GM19035 (cell line): ENCODE data around the gene TUSC1.
"Not testable (repeated sequence)": the region's sequence is repeated elsewhere in the genome, so short reads cannot be mapped to it uniquely, and the experiment has no call there.

Experiments
- ATAC-seq: cut with Tn5 transposase; IDR thresholded peaks from one replicate; pipeline ENCODE4 v1.9.1; 2021; ENCODE audit not compliant: unreplicated experiment

The TUSC1 gene

DNA sequence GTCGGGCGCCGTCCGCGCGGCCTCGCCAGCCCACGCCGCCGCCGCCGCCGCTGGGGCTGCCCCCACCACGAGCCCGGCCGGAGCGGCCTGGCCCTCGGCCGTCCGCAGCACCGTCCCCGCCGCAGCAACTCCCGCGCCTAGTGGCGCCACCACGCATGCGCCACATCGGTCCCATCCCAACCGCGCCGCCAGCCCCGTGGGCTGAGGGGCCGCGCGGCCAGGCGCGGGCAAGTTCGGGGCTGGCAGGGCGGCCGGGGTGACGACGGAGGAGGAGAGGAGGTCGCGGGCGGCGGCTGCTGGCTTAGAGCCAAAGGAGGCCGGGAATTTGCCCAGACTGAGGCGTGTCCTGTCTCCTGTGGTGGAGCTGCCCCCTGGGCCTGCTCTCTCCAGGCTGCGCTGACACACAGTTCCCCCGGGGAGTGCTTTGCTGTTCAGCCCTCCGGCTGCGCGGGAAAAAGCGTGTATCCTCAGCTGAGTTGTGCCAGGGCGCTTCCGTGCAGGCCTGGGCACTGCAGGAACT, at the start of gene TUSC1:
TUSC1 (minus strand) TSS at position 298 of the 520 bp plus-strand sequence; CDS start at position 166, 132 bp downstream.
- peak; percentile 74 for ATAC-seq

DNA sequence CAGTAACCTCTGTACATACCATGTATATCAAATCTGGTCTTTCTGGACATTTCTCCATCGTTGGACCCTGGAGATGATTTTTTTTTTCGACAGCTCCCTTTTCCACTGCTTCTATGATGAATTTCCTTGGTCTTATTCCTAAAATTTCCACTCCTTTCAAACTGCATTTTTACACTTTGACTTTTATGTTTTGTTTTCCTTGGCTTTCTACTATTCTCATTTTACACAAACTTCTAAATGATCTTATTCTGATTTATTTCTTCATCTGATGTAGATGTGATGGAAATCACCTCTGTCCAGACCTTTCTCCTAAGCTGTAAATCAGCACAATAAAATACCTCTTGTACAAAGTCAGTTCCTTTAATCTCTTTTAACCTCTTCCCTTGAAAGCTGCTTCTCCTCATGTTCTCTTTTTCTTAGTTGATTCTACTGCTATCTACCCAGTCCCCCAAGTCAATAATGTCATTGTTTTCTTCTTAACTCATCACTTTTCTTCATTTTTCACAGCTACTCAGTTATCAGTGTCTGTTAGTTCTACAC, 48.7 kb upstream of the TUSC1 start:
- no peak for ATAC-seq

DNA sequence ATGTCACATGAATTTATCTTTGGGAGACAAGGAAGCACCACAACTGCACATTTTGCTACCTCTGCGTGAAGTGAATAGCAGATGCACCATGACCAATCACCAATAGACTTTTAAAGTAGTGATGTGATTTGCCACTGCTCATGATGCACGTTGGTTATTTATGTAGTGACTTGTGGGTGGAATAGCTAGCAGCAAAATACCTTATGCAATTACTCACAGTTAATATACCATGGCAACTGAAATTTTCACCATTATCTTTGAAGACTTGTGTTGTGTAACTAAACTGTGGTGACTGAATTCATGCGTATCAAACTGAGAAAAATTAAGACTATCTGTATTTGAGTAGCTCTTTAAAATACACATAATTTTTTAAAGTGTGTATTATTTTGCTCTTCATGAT, 46.2 kb upstream of the TUSC1 start:
- ATAC-seq, result no peak

DNA sequence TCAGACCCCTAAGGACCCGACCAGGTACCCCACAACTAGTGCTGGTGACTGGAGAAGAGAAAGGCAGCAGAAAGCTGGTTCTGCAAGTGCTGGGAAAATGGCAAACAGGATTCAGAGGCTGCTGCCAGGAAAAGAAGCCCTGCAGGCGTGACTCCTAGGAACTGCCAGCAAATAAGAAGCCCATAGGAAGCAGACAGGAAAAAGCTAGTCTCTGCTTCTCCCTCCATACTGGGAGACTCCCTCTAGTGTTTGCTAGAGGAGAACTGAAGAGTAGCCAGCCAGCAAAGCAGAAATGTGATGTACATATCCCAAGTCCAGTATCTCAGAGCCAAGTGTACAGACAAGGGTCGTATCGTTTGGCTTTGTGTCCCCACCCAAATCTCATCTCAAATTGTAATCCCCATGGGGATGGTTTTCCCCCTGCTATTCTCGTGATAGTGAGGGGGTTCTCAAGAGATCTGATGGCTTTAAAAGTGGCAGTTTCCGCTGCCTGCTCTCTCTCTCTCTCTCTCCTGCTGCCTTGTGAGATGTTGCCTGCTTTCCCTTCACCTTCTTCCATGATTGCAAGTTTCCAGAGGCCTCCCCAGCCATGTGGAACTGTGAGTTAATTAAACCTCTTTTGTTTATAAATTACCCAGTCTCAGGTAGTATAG, 38.1 kb upstream of the TUSC1 start:
- no peak for ATAC-seq

DNA sequence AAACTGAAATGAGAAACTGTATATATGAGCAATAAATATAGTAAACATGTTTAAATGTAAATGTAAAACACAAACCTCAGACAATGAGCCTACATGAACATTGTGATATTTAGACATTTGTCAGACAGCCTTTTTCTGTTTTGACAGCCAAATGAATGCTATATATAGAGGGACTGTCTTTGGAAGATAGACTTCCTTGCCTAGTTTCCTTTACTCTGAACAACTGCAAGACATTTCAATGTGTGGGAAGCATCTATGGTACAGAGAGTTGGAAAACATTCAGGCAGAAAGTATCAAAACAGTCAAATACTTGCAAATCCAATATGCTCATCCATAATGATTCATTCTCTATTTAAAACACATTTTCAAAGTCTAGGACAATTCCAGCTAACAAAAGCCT, 31.7 kb upstream of the TUSC1 start:
- no peak for ATAC-seq

DNA sequence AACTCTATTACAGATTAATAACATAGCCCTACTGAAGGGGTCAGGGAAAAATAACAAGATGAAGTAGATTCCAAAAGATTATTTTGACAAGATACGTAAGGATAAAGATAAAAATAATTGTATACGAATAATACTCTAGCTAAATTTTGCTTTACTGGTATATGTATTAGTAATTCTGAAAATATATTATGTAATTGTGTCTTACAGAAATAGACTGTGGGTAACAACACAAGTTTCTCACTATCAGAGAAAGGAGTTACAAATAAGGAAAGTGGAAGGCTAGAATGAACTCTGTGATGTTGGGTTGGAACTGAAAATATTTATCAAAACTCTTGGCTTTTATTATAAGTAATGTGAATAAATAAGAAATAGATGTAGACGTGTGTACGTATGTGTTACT, 26.6 kb upstream of the TUSC1 start:
- no peak for ATAC-seq

DNA sequence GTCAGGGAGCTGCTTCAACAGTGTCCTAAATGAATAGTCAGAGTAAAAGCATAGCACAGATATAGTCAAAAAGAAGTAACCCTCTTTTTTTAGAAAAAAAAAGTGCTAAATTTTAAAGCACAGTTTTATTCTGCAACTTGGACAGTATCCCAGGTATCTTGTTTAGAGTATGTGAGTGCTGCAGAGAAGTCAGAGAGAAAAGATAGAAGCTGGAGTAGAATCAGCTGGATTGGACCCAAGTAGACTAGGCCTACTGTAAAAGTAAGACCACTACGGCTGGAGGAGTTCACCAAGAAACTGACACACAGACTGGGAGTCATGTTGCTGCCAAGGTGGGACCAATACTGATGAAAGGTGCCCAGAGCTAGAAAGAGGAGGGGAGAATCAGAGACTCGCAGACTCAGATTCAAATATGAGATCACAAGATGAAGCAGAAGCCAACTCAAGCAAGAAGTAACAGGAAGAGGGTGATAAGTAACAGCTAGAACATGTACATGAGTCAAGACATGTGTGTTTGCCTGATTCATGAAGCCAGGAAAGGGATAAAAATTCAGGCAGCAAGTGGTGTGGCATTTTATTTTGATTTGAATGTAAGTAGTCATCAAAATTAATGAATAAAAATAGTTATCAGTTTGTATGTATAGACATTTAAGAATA, 25.6 kb upstream of the TUSC1 start:
- ATAC-seq, result no peak

DNA sequence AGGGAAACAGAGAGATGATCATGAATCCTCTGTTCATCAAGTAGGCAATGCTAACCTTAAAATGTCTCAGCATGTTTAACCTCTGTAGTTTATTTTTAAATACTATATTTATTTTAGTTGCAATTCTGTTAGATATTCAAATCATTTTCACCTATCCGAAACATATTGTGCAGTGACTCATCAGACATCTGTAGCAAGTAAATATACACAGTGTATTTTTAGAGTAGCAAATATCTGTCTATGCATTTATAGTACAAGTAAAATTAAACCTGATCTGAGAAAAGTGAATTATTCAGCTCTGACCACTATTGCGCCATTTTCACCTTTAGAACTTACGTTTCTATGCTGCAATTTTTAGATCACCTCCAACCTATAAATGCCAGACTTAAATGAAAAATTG, 24.3 kb upstream of the TUSC1 start:
- ATAC-seq, result no peak

DNA sequence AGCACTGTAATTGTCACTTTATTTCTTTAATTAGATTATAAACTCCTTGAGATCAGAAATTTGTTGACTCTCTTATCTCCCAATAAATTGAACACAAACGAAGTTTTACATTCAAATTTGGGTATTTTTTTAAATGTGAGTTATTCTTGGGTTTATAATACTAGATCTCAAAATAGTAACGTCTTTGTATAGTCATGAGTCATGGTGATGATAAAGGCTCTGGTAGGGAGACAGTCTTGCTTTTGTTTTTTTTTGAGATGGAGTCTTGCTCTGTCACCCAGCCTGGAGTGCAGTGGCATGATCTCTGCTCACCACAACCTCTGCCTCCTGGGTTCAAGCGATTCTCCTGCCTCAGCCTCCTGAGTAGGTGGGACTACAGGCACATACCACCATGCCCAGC, 22.7 kb upstream of the TUSC1 start:
- ATAC-seq, result not testable (repeated sequence)

DNA sequence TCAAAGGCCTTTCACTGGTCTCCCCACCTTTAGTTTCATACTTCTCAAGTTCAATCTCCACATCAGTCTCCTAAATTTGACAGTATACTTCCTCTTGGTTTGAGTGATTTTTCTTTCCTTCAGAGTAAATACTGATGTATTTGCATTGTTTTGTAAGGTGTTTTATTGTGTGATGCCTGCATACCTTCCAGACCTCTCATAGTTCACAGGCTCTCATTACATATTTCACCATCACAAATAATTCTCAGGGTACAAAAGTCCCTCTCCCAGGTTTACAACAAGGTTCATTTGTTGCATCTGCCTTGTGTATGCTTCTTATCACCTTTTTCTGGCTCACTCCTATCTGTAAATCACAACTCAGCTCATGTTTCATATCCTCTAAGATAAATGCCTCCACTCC, 22.2 kb upstream of the TUSC1 start:
- ATAC-seq, result no peak

DNA sequence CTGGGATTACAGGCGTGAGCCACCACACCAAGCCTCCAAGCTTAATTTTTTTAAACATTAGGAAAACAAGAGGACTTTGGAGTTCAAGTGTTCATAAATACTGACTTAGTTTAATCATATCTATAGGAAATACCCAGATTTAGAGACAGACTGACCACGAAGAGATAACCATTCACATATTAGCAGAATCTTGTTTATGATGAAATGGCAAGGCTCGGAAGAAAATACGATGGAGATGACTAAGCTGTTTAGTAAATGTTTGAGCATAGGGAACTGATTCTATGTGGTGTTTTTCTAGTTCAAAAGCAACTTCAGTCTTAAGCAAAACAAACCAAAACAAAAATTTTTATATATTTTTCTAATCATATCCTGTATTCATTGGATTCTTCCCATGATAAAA, 13.5 kb upstream of the TUSC1 start:
- ATAC-seq, result no peak

DNA sequence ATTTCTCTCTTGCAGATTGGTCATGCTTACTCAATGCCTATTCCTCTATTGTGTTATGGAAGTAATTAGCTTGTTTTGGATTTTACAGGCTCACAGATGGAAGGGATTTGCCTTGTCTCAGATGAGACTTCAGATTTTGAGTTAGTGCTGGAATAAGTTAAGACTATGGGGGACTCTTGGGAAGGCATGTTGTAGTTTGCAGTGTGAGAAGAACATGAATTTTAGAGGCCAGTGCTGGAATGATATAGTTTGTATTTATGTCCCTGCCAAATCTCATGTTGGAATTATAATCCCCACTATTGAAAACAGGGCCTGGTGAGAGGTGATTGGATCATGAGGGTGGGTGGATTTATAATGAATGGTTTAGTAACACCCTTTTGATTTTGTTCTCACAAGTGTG, 6.1 kb upstream of the TUSC1 start:
- ATAC-seq, result no peak

DNA sequence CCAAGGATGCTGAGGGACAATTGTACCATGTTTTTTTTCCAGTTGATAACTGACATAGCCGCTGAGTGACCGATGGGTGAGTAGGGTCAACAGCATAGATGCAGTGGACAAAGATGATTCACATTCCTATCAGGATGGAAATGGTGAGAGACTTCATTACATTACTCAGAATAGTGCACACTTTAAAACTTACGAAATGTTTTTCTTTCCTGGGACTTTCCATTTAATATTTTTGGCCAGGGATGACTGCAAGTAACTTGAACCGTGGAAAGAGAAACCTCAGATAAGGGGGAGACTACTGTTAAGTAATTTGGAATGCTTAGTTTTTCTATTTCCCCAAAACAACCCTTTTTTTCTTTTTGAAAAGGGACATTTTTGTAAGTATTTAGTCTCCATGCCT, 3.0 kb upstream of the TUSC1 start:
- ATAC-seq, result no peak

DNA sequence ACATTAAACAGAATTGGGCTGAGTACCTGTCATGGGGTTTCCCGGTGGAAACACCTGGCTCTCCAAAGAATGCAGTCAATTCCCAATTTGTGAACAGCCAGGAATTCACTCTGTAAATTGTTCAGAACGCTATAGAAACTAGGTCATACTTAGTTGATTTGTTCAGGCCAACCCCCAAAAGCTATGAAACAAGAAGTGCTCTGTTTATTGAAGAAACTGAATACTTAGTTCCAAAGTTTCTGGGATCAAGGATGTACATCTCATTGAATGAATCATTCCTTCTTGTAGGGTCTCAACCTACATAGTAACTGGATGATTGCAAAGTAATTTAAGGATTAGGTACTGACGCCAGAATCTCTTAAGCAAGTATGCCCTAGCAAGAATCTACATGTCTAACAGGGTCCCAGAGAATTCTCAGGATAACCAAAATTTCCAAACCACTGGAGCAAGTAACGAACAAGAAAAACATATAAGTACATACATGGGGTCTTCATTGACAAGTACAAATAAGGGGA, 659 bp upstream of the TUSC1 start:
- no peak for ATAC-seq

DNA sequence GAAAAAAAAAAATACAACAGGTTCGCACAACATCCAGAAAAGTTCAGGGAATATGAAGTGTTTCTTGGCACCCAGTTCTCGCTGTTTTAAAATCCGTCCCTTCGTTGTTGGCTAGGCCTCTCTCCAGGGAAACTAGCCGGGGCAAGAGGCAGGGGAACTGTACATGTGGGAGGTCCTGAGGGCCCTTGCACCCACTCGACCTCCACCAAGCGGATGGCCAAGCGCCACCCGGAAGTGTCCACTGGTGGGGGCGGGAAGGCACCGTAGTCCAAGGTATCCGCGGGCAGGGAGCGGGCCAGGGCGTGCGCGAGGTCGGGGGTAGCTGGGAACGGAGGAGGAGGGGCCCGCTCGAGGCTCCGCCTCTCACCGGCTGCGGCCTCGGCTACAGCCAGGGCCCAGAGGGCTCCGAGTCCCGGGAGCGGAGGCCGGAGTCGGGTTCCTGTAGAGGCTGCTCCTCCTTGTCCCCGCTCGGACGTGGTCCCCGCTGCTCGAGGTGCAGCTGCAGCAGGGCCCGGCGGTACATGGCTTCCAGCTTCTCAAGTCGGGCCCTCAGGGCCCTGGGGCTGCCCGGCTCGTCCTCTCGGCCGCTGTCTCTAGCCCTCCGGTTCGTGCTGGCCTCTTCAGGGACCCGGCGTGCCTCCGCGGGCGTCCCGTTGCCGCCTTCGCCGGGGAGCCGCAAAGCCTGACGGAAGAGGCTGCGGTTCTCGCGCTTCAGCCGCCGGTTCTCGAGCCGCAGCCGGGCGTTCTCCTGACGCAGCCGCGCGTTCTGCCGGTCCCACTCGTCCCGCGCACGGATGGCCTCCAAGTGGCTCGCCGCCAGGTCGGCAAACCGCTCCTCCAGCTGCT, 720 bp downstream of the TUSC1 start:
- peak; percentile 60 for ATAC-seq

DNA sequence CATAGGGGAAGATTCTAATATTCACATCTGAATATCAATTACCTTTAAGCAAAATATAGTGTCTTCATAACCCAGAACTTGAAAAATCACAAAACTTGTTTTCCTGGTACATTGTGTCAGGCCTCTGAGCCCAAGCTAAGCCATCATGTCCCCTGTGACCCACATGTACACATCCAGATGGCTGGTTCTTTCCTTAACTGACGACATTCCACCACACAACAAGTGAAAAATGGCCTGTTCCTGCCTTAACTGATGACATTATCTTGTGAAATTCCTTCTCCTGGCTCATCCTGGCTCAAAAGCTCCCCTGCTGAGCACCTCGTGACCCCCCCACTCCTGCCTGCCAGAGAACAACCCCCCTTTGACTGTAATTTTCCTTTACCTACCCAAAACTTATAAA, 2.4 kb downstream of the TUSC1 start:
- not testable (repeated sequence) for ATAC-seq

DNA sequence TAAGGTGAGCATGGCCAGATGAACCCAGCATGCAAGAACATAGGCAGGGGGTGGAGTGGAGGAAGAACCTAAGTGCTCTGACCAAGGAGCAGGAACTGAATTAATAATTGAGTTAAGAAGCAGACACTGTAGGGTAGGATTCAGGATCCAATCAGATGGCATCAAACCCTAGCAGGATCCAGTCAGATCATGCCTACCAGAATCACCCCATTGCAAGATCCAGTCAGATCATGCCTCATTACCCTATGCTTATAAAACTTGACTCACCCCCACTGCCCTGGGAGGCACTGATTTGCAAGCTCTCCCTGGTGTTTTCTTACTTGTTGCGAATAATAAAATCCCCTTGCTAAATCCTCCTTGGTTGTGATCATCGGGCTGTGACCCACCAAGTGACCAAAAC, 19.7 kb downstream of the TUSC1 start:
- ATAC-seq, result no peak

DNA sequence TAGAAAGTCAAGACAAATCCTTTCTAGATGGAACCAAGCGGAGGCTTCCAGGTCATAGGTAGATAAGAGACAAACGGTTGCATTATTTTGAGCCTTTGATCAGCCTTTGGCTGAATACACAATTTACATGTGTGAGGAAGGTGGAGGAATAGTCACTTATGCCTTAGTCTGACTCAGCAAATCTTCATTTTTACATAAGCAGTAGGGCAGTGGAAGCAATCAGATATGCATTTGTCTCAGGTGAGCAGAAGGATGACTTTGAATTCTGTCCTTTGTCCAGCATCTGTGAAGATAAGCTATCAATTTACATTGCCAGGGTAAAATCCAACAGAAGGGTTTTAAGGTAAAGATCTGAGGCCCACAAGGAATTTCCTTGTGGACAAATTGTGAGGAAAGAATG, 23.8 kb downstream of the TUSC1 start:
- ATAC-seq, result no peak

DNA sequence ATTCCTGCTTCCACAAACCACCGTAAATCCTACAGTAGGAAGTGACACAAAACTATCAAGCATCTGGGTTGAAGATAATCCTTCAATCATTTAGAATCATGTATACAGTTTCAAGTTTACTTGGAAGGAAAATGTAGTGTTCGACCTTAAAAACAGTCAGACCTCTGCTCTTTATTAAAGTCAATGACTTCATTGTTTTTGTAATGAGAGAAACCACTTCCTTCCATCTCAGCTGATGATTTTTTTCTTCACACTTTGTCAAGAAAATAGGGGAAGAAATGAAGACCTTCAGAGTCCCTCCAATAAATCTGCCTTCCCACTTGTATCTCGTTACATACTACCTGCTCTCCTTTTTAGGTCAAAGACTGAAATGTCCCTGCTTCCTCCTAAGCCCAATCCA, 30.1 kb downstream of the TUSC1 start:
- ATAC-seq, result no peak

DNA sequence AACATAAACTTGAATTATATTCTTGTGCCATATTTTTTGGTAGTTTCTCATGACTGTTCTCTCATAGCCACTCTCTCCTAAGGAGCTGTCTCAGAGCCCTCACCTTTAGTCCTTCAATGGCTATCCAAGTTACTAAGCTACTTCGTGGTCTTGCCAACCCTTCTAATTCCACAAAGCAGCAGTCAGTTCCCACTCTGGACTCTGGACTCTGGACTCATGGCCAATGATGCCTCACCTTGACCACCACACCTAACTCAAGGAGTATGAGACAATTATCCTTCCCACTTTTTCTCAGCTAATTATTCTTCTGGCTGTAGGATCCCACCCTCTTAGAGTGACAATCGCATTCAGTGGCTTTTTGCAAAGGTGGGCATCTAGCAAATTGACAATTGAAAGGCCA, 42.2 kb downstream of the TUSC1 start:
- no peak for ATAC-seq

DNA sequence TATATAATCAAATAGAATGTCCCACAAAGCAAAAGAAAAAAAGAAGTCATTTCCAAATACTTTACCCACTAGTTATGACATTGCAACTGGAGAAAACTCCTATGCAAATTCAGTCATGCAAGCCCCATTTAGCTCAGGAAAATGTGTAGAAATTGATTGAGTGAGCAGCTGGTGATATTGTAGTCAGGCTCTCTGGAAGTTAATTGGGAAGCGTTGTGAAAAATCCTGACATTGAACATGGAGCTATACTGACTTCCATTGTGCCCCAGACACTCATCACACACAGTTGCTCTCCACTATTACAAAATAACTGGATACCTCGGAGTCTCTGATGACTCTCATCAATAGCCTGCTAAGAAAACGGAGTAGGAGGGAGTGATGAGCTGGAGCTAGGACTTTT, 49.0 kb downstream of the TUSC1 start:
- no peak for ATAC-seq
